GM18498 (cell line): ENCODE measurements around the gene KCNJ13.
A peak's percentile ranks its signal among the peaks of the same experiment; 100 is the strongest.

Experiments
- ATAC-seq: cut with Tn5 transposase; IDR thresholded peaks from one replicate; pipeline ENCODE4 v1.9.1; 2021; ENCODE audit warnings: mild to moderate bottlenecking, moderate library complexity; ENCODE audit not compliant: unreplicated experiment

KCNJ13 gene

GRCh38 chr2:232776435-232776834 is at the start of gene KCNJ13:
TSS of gene KCNJ13 (minus strand) at chr2:232776565. CDS start at chr2:232771362, 5,203 bp downstream.
- no peak for ATAC-seq

GRCh38 chr2:232817756-232818155 is 41.4 kb upstream of the KCNJ13 start:
- ATAC-seq, result no peak

DNA sequence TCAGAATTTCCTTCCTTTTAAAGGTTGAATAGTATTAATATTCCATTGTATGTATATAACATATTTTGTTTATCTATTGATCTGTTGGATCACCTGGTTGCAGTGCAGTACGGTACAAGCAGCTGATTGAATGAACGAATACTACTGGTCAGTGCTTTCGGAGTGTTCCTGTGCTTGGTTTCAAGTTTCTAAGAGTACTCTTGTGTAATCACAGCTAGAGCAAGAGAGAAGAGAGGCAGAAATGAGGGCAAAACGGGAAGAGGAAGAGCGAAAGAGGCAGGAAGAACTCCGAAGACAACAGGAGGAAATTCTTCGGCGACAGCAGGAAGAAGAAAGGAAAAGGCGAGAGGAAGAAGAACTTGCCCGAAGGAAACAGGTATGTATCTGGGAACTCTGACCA is 40.3 kb upstream of the KCNJ13 start:
- no peak for ATAC-seq

- ATAC-seq, result no peak
Observed at GRCh38 chr2:232815569-232815968, 39.2 kb upstream of the KCNJ13 start.

DNA sequence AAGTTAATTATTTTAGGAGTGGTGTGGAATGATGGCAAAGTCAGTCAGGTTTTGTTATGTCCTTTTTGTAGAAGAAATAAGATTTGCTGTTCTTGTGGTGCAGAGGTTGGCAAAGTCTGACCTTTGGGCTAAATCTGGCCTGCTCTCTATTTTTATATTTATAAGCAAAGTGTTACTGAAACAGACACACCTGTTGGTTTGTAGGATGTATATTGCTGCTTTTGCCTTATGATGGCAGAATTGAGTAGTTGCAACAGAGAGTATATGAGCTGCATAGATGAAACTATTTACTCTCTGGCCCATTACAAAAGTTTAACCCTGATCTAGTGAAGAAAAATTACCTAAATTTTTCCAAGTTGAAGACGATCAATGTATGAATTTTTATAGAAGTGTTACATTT is 34.1 kb upstream of the KCNJ13 start:
- no peak for ATAC-seq

DNA sequence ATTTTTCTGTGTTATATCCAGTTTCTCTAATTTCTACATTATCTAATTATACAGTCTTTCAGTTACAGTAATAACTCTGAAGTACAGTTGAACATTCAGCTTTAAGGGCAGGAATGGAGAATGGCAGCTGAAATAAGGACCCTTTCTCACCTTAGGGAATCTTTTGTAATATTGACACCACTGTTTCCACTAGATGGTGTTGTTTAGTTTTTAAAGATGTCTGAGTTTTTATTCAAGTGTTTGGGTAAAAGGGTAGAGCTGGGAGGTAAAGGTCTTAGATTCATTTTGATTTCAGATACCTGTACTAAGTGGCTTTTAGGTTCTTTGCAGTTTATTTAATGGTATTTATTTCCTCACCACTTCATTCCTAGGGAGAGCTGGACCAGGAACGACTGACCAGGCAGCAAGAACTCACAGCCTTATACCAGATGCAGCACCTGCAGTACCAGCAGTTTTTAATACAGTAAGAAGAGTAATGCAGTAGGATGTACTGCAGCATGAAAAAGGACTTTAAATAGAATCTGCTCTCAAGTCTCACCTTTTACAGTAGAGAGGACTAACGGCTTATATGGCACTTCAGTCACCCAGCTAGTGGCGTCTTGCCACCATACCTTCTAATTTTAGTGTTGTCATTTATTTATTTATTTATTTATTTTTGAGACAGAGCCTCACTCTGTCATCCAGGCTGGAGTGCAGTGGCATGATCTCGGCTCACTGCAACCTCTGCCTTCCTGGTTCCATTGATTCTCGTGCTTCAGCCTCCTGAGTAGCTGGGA is 33.2 kb upstream of the KCNJ13 start:
- ATAC-seq, result no peak

- no peak for ATAC-seq
Observed at GRCh38 chr2:232802091-232802490, 25.7 kb upstream of the KCNJ13 start.

GRCh38 chr2:232800166-232800565 is 23.8 kb upstream of the KCNJ13 start:
- ATAC-seq, result no peak

GRCh38 chr2:232798187-232798586 is 21.8 kb upstream of the KCNJ13 start:
- no peak for ATAC-seq

DNA sequence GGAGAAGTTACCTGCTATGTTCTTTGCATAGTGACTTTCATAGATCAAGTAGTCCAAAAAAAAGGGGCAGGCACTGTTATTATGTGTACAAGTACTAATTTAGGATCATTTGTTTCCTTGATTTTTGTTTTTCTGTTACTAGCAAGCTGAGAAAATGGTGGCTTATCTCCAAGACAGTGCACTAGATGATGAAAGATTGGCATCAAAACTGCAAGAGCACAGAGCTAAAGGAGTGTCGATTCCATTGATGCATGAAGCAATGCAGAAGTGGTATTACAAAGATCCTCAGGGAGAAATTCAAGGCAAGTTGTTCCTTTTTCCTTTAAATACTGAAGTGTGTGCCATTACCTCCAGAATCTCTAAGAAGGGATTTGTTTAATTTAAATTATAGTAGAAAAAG is 19.6 kb upstream of the KCNJ13 start:
- ATAC-seq, result no peak

GRCh38 chr2:232794981-232795380 is 18.6 kb upstream of the KCNJ13 start:
- no peak for ATAC-seq

- no peak for ATAC-seq
Observed at GRCh38 chr2:232793271-232793670, 16.9 kb upstream of the KCNJ13 start.

GRCh38 chr2:232791518-232791917 is 15.2 kb upstream of the KCNJ13 start:
- ATAC-seq, result no peak

- ATAC-seq, result no peak
Observed at GRCh38 chr2:232789082-232789481, 12.7 kb upstream of the KCNJ13 start.

- no peak for ATAC-seq
Observed at GRCh38 chr2:232787806-232788205, 11.4 kb upstream of the KCNJ13 start.

DNA sequence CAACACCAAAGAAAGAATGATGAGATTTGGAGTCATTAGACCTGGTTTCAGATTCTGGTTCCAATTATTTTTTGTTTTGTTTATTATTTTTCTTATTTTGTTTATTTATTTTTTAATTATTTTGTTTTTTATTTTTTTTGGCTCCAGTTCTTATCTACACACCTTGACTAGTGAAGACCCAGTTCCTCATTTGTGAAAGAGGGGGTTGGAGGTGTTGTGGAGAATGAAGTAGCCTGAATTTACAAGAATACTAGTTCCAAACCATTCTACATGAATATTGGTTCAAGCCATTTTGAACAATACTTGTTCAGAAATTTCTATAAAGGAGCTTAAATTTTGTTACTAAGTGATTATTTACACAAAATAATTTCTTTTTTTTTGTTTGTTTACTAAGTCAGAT is 6.9 kb upstream of the KCNJ13 start:
- ATAC-seq, result no peak

- peak; percentile 89 for ATAC-seq
Observed at GRCh38 chr2:232781765-232782164, 5.4 kb upstream of the KCNJ13 start.

GRCh38 chr2:232779934-232780333 is 3.6 kb upstream of the KCNJ13 start:
- no peak for ATAC-seq

GRCh38 chr2:232779465-232779864 is 3.1 kb upstream of the KCNJ13 start:
- no peak for ATAC-seq

GRCh38 chr2:232777276-232777675 is 911 bp upstream of the KCNJ13 start:
- no peak for ATAC-seq

- ATAC-seq, result no peak
Observed at GRCh38 chr2:232773815-232774214, 2.5 kb downstream of the KCNJ13 start.

DNA sequence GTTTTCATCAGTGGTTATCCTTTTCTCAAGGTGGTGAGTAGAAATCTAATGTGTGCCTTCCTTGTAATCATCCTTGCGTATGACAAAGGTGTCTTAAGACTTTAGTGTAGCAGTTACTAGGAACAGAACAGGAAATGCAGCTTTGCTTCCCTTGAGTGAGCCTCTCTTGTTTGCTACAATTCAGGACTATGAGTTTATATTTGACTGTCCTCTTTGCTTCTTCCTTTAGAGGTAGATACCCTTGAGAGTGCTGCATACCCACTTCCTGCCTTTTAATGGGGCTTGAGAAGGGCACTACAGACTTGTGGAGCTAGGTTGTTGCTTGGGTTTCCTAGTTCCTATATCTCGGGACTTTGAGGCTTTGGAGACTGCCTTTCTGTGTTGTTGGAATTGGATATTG is 3.8 kb downstream of the KCNJ13 start:
- peak; percentile 70 for ATAC-seq

- ATAC-seq, result no peak
Observed at GRCh38 chr2:232771870-232772269, 4.5 kb downstream of the KCNJ13 start.
